Psoas muscle (tissue), 8 donors: ENCODE results near the gene JMY. TPM values are rescaled to one million over a fixed set of nuclear protein-coding genes. Genes with fewer than 3 reads are reported as not detected.

Experiments used
- ATAC-seq, 4 donors: fragments of 200-7000 bp; cut with Tn5 transposase; one replicate each; pipeline ENCODE4 v1.9.1; 2020; ENCODE audit warnings: moderate library complexity in 3 of 4, mild to moderate bottlenecking in 2 of 4
- DNase-seq, 2 donors: peaks; one replicate each; pipeline ENCODE4 v3.0.0-alpha.2; 2020
- H3K27ac ChIP-seq: fragments of 200-600 bp; one replicate; pipeline ENCODE4 v1.8.0; 2022
- H3K27me3 ChIP-seq, 3 donors: fragments of 200-600 bp in 1 of 3; one replicate each; pipeline versions ENCODE4 v1.6.1 to v1.8.0; 2013 to 2022; ENCODE audit warnings: low read length in 2 of 3, mild to moderate bottlenecking in 2 of 3, moderate library complexity in 1 of 3; ENCODE audit not compliant: insufficient read depth in 3 of 3
- H3K36me3 ChIP-seq, 2 donors: fragments of 200-600 bp in 1 of 2; one replicate each; pipeline versions ENCODE4 v1.6.1 to v1.8.0; 2013 to 2022; ENCODE audit warnings: low read depth in 1 of 2, mild to moderate bottlenecking in 1 of 2, moderate library complexity in 1 of 2; ENCODE audit not compliant: insufficient read depth in 1 of 2
- H3K4me1 ChIP-seq: fragments of 200-600 bp; one replicate; pipeline ENCODE4 v1.8.0; 2022
- H3K4me3 ChIP-seq: fragments of 200-600 bp; one replicate; pipeline ENCODE4 v1.8.0; 2022; ENCODE audit warnings: mild to moderate bottlenecking
- H3K9me3 ChIP-seq: fragments of 200-600 bp; one replicate; pipeline ENCODE4 v1.8.0; 2022
- WGBS, 3 donors: extraction: QIAGEN DNeasy Blood & Tissue Kit; methylation state at CpG; one replicate each; pipeline versions ENCODE4 v1.1.6 to v1.1.7; 2013; 5-methylcytosine and 5-hydroxymethylcytosine counted together
- intact Hi-C, 2 donors: fragments of 100-400 bp; cut with DNase I; formaldehyde crosslinking; loops; one replicate each; pipeline versions ENCODE4 v1.11.0 to v1.14.2; 2022
- polyA plus RNA-seq, 3 donors: library from polyadenylated mRNA; stranded (reverse); fragments of 200-250 nt; gene quantifications; one replicate each; pipeline ENCODE4 v1.2.3, GENCODE V29; 2013
- total RNA-seq, 4 donors: library from RNA; stranded (reverse); fragmentation: NEBNext Ultra II Directional in 2 of 4; extraction: Animal tissue kit (Norgen Biotek cat#: 25700) in 2 of 4; gene quantifications; one replicate each; pipeline versions ENCODE4 v1.2.1 to v1.2.4, GENCODE V29; 2021 to 2023
- TF ChIP-seq, protein P1 (sequence below): fragments of 200-600 bp; IDR thresholded peaks from one replicate; pipeline ENCODE4 v1.8.0; 2022; ENCODE audit warnings: antibody characterized with exemption
- donor health status: healthy with polysubstance abuse.
- donor health status: DM: no; HTN: no; CAD: no; lungs with moderate emphysema.
- donor health status: Bipolar disorder and iron deficiency.
- donor health status: healthy.
- donor health status: DM: yes; HTN: yes; CAD: no.
- donor health status: DM: no; HTN: no; CAD: no.
- donor health status: DM: no; HTN: no; CAD: no.
- donor health status: DM: yes; HTN: yes; CAD: no.

JMY gene
- total and polyA plus RNA-seq, 7 donors = 1.3 to 17.0 (median 11.7) TPM

DNA sequence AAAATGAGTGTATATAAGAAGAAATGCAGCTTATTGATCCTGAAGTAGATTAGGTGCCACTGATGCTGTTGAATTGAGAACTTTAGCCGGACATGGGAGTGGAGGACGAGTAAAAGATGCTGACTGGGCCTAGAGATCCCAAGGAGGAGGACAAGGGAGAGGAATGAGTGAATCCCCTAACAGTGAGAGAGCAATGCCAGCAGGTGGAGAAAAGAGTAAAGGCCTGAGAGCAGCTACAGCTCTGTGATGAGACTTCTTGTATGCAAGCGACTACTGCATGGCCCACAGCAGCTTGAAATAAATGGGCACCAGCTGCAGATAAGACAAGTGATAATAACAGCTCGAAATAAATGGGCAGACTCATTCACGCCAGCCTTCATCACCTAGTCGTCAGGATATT, 44.5 kb upstream of the JMY start:
- no peak overlapping the region for H3K27ac ChIP-seq
- no peaks in the 10 kb centered on the region for H3K36me3 ChIP-seq
- H3K27me3 ChIP-seq = no peaks in the 10 kb centered on the region
- intact Hi-C loops = no loop called here
- WGBS, 3 donors = 90 to 93% (median 92%) methylated on average over 6 of the region's 6 CpGs
- no peak for ATAC-seq
- no peaks in the 10 kb centered on the region for H3K4me1 ChIP-seq
- no peak for DNase-seq
- H3K9me3 ChIP-seq = no peaks in the 10 kb centered on the region
- TF ChIP-seq, protein P1, sequence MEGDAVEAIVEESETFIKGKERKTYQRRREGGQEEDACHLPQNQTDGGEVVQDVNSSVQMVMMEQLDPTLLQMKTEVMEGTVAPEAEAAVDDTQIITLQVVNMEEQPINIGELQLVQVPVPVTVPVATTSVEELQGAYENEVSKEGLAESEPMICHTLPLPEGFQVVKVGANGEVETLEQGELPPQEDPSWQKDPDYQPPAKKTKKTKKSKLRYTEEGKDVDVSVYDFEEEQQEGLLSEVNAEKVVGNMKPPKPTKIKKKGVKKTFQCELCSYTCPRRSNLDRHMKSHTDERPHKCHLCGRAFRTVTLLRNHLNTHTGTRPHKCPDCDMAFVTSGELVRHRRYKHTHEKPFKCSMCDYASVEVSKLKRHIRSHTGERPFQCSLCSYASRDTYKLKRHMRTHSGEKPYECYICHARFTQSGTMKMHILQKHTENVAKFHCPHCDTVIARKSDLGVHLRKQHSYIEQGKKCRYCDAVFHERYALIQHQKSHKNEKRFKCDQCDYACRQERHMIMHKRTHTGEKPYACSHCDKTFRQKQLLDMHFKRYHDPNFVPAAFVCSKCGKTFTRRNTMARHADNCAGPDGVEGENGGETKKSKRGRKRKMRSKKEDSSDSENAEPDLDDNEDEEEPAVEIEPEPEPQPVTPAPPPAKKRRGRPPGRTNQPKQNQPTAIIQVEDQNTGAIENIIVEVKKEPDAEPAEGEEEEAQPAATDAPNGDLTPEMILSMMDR = no peak
- H3K4me3 ChIP-seq = no peak overlapping the region

DNA sequence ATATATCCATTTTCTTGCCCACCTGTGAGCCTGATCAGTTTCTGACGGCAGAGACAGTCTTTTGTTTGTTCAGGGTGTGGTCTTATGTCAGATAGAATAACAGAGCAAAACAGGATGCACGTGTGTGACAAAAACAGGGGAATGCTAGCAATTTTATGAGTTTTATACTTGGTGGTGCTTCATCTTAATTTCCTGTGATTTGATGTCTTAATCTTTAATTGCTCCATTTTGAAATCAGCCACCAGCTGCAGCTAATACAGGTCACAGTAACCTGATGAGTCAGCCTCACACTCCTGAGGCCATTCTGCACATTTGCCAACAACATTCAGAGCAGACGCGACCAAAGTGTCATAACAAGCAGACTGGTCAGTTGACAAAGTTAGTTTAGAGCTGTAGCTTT, 42.3 kb upstream of the JMY start:
- WGBS, 3 donors = 21 to 38% (median 37%) methylated on average over 4 of the region's 4 CpGs
- H3K27me3 ChIP-seq = no peaks in the 10 kb centered on the region
- no peak overlapping the region for H3K4me3 ChIP-seq
- no peaks in the 10 kb centered on the region for H3K9me3 ChIP-seq
- no peak for DNase-seq
- no peak overlapping the region for H3K27ac ChIP-seq
- no peaks in the 10 kb centered on the region for H3K36me3 ChIP-seq
- TF ChIP-seq, protein P1 = no peak
- no peaks in the 10 kb centered on the region for H3K4me1 ChIP-seq
- ATAC-seq = peak; percentile 70 to 96 (median 90)
- intact Hi-C loops = no loop called here

DNA sequence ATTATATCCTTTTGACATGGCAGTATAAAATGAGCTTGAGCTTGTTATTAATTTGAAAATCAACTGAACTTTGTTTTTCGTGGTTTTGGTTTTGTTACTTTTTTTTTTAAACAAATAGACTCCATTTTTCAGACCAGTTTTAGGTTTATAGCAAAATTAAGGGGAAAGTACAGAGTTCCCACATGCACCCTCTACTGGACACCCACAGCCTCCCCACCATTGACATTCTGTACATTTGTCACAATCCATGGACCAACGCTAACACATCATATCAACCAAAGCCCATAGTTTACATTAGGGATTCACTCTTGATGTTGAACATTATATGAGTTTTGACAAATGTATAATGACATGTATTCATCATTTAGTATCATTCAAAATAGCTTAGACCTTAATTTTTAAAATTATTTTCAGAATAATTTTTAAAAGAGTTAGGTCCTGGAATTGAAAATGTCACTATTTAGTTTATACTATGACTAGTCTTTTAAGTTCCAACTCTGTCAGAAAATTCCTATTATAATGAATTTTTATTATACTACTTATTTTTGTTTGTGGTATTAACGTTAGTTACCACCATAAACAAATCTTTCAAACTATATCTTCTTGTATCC, 35.3 kb upstream of the JMY start:
- no peak for DNase-seq
- Histone ChIP-seq H3K36me3 (no peaks in the 10 kb centered on the region), H3K4me1 (no peaks in the 10 kb centered on the region), H3K27ac (no peak overlapping the region), H3K9me3 (no peaks in the 10 kb centered on the region), H3K4me3 (no peak overlapping the region), H3K27me3 (peaks cover 0 to 6% (median 0%) of the 10 kb centered on the region in 3 donors)
- TF ChIP-seq, protein P1 = no peak
- intact Hi-C loops = no loop called here
- no peak for ATAC-seq
- 64 to 70% (median 66%) methylated on average over 3 of the region's 3 CpGs for WGBS, 3 donors

DNA sequence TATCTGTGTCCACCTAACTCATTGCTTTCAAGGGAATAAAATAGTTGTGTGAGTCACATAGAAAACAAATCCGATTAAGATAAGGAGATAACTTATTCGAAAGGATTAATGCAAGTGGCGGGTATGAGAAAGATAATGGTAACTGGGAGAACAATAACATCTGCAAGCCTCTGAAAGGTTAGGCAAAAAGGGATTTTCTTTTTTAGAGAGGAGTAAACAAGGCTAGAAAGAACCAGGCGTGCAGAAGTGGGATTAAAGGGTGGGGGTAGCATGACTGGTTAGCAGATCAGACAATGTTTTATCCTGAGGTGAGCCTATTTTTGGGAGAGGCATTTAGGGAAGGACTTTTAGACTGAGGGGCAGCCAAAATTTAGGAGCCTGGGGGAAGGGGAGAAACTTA, 34.7 kb upstream of the JMY start:
- no peak overlapping the region for H3K27ac ChIP-seq
- DNase-seq (no peak), ATAC-seq (no peak)
- TF ChIP-seq, protein P1 = no peak
- 84 to 90% (median 88%) methylated on average over 4 of the region's 4 CpGs for WGBS, 3 donors
- H3K4me1 ChIP-seq = no peaks in the 10 kb centered on the region
- intact Hi-C loops = no loop called here
- H3K9me3 ChIP-seq = no peaks in the 10 kb centered on the region
- no peaks in the 10 kb centered on the region for H3K36me3 ChIP-seq
- H3K4me3 ChIP-seq = no peak overlapping the region
- peaks cover 0 to 6% (median 0%) of the 10 kb centered on the region in 3 donors for H3K27me3 ChIP-seq

- ATAC-seq (no peak), DNase-seq (no peak)
- no peaks in the 10 kb centered on the region for H3K9me3 ChIP-seq
- no peaks in the 10 kb centered on the region for H3K36me3 ChIP-seq
- no peak overlapping the region for H3K27ac ChIP-seq
- intact Hi-C loops = no loop called here
- H3K4me3 ChIP-seq = no peak overlapping the region
- H3K4me1 ChIP-seq = no peaks in the 10 kb centered on the region
- H3K27me3 ChIP-seq = peaks cover 0 to 6% (median 0%) of the 10 kb centered on the region in 3 donors
- TF ChIP-seq, protein P1 = no peak
These were observed 33.9 kb upstream of the JMY start for GRCh38 chr5:79202076-79202475.
